HFFc6 (cell line): ENCODE data around the gene CAMK2G. TPM values are rescaled to one million over a fixed set of nuclear protein-coding genes. Genes with fewer than 3 reads are reported as not detected.

Experiments used
- DNase-seq: peaks from one replicate; pipeline ENCODE4 v3.0.0-alpha.2; 2018
- H3K27ac Mint-ChIP-seq: 2 replicates; pipeline ENCODE4 v1.8.0; 2020; ENCODE audit warnings: mild to moderate bottlenecking, mixed read lengths
- H3K27me3 Mint-ChIP-seq: 2 replicates; pipeline ENCODE4 v1.8.0; 2021; ENCODE audit warnings: mild to moderate bottlenecking, moderate library complexity, mixed read lengths; ENCODE audit not compliant: insufficient read depth
- H3K36me3 Mint-ChIP-seq: 2 replicates; pipeline ENCODE4 v1.8.0; 2021; ENCODE audit warnings: low read depth, mixed read lengths
- H3K4me1 Mint-ChIP-seq: 2 replicates; pipeline ENCODE4 v1.8.0; 2020; ENCODE audit warnings: low read depth, mixed read lengths
- H3K4me3 Mint-ChIP-seq: 2 replicates; pipeline ENCODE4 v1.8.0; 2020; ENCODE audit warnings: mild to moderate bottlenecking, moderate library complexity, mixed read lengths
- H3K9me3 Mint-ChIP-seq: 2 replicates; pipeline ENCODE4 v1.8.0; 2020; ENCODE audit warnings: mild to moderate bottlenecking, mixed read lengths
- total RNA-seq, 6 experiments: library from RNA; stranded (reverse); fragmentation: NEBNext Ultra II Directional; extraction: Animal tissue kit (Norgen Biotek cat#: 25700); gene quantifications; 2 replicates in 1 of 6; 3 replicates in 5 of 6; pipeline ENCODE4 v1.2.3, GENCODE V29; 2021
- TF ChIP-seq, protein P1 (sequence below): fragments of 200-600 bp; sonication (generic); IDR thresholded peaks from 2 replicates; pipeline ENCODE4 v1.5.0; 2021; ENCODE audit warnings: antibody characterized with exemption, mild to moderate bottlenecking

Gene CAMK2G
- total RNA-seq, 6 experiments from 2014 or later, result 24.6 to 33.1 (median 28.1) TPM

DNA sequence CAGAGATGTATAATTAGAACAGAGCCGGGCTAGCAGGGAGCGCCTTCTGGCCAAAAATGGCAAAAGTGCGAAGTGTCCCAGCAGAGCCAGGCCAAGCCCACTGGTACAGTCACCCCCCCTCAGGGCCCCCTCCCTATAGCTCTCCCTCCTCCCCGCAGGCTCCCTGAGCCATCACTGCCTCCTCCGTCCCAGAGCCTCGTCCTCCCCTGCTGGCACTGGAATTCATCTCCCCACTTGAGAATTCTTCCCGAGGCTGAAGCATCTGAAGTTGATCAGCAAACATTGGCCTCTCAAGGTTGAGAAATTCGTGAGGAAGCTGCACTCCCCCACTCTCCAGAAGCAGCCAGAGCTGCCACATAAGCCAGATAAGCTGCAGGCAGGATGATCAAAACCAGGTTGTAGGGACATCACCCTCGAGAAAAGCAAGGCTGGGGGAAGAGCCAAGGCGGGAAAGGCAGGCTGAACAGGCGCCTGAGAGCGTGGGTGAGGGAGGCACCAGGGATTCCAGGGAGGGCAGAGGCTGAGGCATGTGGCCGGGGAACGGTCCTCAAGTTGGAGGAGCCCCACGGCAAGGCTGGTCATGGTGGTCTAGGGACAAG lies 23.4 kb downstream of the CAMK2G start:
- H3K36me3 Mint-ChIP-seq, result peaks cover 21% of the 10 kb centered on the region; the same call in 1 of the 2 replicates
- H3K27ac Mint-ChIP-seq, result peak overlapping the region; percentile 81
- no peaks in the 10 kb centered on the region for H3K9me3 Mint-ChIP-seq
- peak; percentile 68 for DNase-seq
- TF ChIP-seq, protein P1, sequence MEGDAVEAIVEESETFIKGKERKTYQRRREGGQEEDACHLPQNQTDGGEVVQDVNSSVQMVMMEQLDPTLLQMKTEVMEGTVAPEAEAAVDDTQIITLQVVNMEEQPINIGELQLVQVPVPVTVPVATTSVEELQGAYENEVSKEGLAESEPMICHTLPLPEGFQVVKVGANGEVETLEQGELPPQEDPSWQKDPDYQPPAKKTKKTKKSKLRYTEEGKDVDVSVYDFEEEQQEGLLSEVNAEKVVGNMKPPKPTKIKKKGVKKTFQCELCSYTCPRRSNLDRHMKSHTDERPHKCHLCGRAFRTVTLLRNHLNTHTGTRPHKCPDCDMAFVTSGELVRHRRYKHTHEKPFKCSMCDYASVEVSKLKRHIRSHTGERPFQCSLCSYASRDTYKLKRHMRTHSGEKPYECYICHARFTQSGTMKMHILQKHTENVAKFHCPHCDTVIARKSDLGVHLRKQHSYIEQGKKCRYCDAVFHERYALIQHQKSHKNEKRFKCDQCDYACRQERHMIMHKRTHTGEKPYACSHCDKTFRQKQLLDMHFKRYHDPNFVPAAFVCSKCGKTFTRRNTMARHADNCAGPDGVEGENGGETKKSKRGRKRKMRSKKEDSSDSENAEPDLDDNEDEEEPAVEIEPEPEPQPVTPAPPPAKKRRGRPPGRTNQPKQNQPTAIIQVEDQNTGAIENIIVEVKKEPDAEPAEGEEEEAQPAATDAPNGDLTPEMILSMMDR, result no peak
- peaks cover 1% of the 10 kb centered on the region; the same call in 1 of the 2 replicates for H3K27me3 Mint-ChIP-seq
- peaks cover 29% of the 10 kb centered on the region for H3K4me1 Mint-ChIP-seq
- peak overlapping the region; percentile 42 for H3K4me3 Mint-ChIP-seq

DNA sequence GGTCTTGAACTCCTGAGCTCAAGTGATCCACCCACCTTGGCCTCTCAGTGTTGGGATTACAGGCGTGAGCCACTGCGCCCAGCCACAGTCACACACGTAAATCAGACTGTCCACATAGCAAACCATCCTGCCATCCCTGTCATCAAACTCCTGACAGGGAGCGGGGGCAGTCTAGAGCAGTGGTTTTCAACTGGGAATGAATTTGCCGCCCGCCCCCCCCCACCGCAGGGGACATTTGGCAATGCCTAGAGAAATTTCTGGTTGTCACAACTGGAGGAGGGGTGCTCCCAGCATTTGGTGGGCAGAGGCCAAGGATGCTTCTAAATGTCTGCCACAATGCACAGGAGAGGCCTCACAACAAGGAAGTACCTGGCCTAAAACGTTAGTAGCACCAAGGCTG lies 24.1 kb downstream of the CAMK2G start:
- DNase-seq, result no peak
- Mint-ChIP-seq H3K27me3 (peaks cover 1% of the 10 kb centered on the region; the same call in 1 of the 2 replicates), H3K36me3 (peaks cover 16% of the 10 kb centered on the region; the same call in 1 of the 2 replicates), H3K4me1 (peaks cover 29% of the 10 kb centered on the region), H3K9me3 (no peaks in the 10 kb centered on the region), H3K27ac (peak overlapping the region; percentile 81; the same call in 1 of the 2 replicates), H3K4me3 (no peak overlapping the region)
- TF ChIP-seq, protein P1, result no peak

DNA sequence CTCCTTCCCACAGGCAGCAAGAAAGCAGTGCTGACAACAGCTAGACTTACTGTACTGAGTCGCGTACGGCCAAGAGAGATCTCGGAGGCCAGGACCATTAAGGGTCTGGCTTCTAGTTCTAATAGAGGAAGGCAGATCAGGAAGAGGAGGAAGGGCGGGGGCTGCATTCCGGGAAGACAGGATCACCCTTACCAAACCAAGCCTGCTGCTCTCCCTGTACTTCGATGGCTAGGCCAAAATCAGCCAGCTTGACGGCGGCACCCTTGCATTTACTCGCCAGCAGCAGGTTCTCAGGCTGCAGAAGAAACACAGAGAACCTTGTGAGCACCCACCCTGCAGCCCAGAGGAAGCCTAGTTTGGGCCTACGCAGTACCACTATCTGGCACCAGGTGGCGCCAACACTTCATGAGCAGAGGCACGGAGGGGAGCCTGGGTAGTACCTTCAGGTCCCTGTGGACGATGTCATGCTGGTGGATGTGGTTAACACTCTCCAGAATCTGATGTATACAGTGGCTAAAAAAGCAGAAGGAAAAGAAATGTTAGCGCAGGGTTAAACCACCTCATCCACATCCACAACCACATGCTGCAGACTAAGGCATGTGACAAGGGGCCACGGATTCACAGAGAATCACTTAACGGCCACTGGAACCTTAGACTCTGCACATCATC lies 25.4 kb downstream of the CAMK2G start:
- TF ChIP-seq, protein P1, result peak; percentile 100
- H3K9me3 Mint-ChIP-seq, result no peaks in the 10 kb centered on the region
- no peak overlapping the region for H3K4me3 Mint-ChIP-seq
- peak overlapping the region; percentile 47 for H3K27ac Mint-ChIP-seq
- peaks cover 16% of the 10 kb centered on the region; the same call in 1 of the 2 replicates for H3K36me3 Mint-ChIP-seq
- H3K27me3 Mint-ChIP-seq, result peaks cover 5% of the 10 kb centered on the region; the same call in 1 of the 2 replicates
- H3K4me1 Mint-ChIP-seq, result peaks cover 29% of the 10 kb centered on the region
- DNase-seq, result peak; percentile 69

DNA sequence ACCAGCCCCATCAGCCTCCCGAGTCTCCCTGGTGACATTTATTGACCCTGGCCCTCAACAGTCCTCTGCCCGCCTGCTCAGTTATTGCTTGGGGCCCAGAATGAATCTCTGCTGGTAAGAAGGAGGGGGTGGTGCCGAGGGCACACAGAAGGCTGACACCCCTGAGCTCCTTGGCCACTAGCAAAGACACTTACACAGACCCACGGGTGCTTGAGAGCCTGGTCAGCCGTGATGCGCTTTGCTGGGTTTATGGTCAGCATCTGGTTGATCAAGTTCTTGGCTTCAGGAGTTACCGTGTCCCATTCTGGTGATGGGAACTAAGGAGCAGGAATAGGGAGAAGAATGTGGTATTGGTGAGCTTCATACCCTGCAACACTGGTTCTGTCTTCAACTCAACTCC lies 27.3 kb downstream of the CAMK2G start:
- Mint-ChIP-seq H3K36me3 (peaks cover 20% of the 10 kb centered on the region), H3K4me1 (peaks cover 40% of the 10 kb centered on the region), H3K27me3 (peaks cover 5% of the 10 kb centered on the region; the same call in 1 of the 2 replicates), H3K9me3 (no peaks in the 10 kb centered on the region), H3K4me3 (no peak overlapping the region), H3K27ac (no peak overlapping the region)
- TF ChIP-seq, protein P1, result no peak
- DNase-seq, result no peak

DNA sequence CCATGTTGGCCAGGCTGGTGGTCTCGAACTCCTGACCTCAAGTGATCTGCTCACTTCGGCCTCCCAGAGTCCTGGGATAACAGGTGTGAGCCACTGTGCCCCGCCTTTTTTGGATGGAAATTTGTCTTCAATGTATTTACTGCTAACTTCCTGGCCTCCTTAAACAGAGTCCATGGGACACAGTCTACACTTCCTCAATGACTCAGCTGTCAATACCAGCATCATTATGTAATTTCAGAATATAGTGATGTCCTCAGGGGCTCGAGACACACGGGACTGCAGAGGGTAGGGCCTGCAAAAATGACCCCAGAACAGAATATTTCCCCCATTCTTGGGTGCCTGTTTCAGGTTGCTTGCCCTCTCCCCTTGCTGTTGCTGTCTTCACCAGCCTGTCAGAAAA lies 31.1 kb downstream of the CAMK2G start:
- Mint-ChIP-seq H3K4me1 (peaks cover 29% of the 10 kb centered on the region), H3K27ac (no peak overlapping the region; the same call in 1 of the 2 replicates), H3K27me3 (peaks cover 5% of the 10 kb centered on the region; the same call in 1 of the 2 replicates), H3K36me3 (peaks cover 25% of the 10 kb centered on the region), H3K4me3 (no peak overlapping the region), H3K9me3 (no peaks in the 10 kb centered on the region)
- DNase-seq, result no peak
- TF ChIP-seq, protein P1, result no peak
